Renal cortex interstitium (tissue), 11 donors: ENCODE results near the gene CARD10. TPM values are rescaled to one million over a fixed set of nuclear protein-coding genes. Genes with fewer than 3 reads are reported as not detected.
A peak's percentile ranks its signal among the peaks of the same experiment; 100 is the strongest.

Experiments
- DNase-seq, 11 donors: peaks; one replicate each; pipeline ENCODE4 v3.0.0-alpha.2; 2013; ENCODE audit warnings: low read depth in 9 of 11, low spot score in 4 of 11; ENCODE audit errors: extremely low read depth in 1 of 11
- polyA plus RNA-seq, 3 donors: library from polyadenylated mRNA; unstranded; fragments of 120-200 nt; gene quantifications; one replicate each; pipeline ENCODE4 v1.2.1, GENCODE V29; 2013; ENCODE audit not compliant: insufficient read length in 3 of 3

The CARD10 gene
- polyA plus RNA-seq, 3 donors, result 20.6 to 26.1 (median 23.2) TPM

DNA sequence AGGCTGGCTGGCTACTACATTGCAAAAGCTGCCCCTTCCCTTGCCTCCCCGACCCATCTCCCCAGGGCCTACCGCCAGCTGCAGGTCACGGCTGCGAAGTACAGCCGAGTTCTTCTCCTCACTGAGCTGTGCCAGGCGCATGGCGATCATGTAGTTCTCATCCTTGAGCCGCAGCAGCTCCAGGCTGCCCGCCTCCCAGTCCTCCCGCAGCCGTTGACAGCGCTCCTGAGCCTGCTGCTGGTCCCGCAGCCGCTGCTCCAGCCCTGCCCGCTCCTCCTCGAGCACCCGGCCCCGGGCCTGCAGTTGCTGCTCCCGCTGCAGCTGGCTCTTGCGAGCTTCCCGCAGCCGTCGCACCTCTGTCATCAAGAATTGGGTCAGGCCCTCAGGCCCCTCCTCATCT, 3.3 kb downstream of the CARD10 start:
- no peak for DNase-seq

GRCh38 chr22:37514526-37515051, 4.6 kb downstream of the CARD10 start:
- DNase-seq, result no peak

GRCh38 chr22:37511395-37512104, 7.7 kb downstream of the CARD10 start:
- DNase-seq, result no peak

GRCh38 chr22:37510091-37510490, 9.1 kb downstream of the CARD10 start:
- no peak for DNase-seq

DNA sequence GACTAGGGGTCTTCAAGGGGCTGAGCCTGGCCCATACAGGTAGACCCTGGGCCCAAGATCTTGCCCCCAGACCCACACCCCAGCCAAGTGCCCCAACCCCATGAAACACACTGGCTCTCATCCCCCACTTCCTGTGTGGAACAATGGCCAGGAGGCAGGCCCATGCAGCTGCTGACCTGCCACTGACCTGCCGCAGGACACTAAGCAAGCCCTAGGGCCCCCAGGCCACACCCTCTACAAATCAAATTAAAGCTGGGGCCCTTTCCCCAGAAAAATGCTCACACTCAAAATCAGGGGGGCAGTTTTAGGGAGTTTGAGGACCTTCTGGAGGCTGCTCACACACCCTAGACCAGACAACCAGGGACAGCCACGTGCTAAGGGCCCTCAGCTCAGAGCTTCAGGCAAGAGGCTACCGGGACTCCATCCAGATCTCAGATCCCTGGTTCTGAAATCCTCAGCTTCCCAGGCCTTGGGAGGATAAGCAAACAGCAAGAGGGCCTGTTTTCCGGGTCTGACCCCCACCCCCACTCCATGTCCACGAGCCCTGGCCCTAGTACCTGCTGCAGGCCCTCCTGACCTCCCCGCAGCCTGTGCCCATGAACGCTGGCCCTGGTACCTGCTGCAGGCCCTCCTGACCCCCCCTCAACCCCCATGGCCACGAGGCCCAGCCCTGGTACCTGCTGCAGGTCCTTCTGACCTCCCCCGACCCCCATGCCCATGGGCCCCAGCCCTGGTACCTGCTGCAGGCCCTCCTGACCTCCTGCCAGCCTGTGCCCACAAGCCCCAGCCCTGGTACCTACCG, 10.0 kb downstream of the CARD10 start:
- DNase-seq, result no peak

DNA sequence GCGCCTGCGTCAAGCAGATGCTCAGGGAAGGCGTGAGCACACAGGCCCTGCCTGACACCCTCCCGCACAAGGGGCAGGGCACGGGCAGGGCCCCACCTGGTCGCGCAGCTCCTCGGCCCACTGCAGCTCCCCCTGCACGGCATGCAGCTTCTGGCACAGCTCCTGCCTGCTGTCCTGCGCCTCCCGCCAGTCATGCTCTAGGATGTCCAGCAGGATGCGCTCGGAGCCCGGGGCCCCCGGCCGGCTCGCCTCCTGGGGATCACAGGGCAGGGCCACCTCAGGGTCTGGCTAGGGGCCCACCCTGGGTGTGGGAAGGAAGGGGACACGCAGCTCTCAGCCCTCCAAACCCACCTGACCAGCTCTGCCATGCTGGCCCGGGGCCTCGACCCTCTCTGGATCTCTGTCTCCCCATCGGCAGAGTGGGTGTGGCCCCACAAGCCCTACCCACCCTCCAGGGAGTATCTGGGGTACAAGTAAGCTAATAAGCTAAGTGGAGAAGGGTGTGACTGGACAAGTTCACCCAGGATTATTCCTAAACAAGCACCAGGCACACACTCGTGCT, 10.7 kb downstream of the CARD10 start:
- no peak for DNase-seq

- no peak for DNase-seq
Observed at GRCh38 chr22:37507731-37508130, 11.5 kb downstream of the CARD10 start.

- no peak for DNase-seq
Observed at GRCh38 chr22:37505989-37506388, 13.2 kb downstream of the CARD10 start.

DNA sequence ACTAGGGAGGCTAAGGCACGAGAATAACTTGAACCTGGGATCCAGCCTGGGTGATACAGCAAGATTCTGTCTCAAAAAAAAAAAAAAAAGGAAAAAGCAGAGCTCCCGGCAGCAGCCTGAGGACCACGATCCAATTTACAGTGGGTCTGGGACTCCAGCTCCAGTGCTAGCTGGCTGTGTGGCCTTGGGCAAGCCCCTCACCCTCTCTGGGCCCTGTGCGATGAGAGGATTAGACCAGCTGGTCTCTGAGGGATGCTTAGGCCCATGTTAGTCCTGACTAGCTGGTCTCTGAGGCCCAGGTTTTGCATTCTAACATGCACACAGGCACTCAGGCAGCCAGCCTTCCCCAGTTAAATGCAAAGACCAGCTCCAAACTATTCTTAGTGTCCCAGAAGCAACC, 13.7 kb downstream of the CARD10 start:
- no peak for DNase-seq

- DNase-seq, result no peak
Observed at GRCh38 chr22:37504964-37505363, 14.3 kb downstream of the CARD10 start.

DNA sequence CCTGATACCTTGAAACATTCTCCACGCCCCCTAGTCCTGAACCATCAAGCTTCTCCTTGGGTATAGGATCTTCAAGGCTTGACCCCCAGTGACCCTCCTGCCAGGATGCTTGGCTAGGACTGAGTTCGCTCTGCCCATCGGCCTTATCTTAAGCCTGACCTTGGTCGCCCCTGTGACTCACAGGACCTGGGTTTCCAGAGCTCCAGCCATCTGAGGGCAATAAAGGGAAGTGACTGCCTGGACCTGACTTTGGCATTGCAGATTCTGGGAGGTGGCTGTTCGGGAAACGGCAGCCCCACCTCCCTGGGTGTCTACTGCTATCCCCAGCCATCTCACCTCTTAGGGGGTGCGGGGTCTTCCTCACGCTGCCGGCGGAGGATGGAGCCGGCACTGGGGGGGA, 15.4 kb downstream of the CARD10 start:
- no peak for DNase-seq

GRCh38 chr22:37503183-37503683, 16.0 kb downstream of the CARD10 start:
- no peak for DNase-seq

DNA sequence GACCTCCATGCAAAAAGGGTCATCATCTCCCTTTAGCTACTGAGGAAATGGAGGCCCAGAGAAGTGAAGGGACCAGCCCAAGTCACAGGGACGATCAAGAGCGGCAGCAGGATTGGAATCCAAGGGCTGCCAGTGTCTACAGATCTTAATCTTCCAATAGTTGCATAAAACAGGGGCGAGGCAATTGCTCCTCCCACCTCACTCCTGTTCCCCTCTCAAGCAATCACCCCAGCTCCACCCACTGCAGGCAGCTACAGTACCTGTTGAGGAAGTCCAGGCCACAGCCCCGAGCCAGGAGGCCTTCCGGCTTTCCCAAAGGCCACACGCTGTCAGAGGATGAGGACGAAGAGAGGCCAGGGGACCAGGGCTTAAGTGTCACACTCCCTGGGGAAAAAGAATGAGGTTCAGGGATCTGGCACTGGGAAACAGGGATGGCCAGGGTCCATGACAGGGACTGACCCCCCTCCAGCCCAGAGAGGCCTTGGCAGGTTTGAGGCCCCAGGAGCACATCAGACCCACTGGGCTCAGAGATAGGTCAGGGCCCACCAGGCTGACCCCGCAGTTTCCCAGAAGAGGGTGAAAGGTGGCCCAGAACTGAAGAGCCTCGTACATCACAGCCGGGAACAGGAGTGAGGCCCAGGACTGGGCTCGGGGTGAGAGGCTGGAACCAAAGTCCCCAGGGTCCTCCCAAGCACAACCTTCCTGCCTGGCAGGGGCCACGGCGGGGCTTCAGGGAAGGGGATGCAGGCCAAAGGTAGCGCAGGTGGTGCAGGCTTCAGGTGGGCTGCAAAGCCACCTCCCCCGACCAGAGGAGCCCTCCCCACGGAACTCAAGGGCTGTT, 16.7 kb downstream of the CARD10 start:
- DNase-seq, result no peak

DNA sequence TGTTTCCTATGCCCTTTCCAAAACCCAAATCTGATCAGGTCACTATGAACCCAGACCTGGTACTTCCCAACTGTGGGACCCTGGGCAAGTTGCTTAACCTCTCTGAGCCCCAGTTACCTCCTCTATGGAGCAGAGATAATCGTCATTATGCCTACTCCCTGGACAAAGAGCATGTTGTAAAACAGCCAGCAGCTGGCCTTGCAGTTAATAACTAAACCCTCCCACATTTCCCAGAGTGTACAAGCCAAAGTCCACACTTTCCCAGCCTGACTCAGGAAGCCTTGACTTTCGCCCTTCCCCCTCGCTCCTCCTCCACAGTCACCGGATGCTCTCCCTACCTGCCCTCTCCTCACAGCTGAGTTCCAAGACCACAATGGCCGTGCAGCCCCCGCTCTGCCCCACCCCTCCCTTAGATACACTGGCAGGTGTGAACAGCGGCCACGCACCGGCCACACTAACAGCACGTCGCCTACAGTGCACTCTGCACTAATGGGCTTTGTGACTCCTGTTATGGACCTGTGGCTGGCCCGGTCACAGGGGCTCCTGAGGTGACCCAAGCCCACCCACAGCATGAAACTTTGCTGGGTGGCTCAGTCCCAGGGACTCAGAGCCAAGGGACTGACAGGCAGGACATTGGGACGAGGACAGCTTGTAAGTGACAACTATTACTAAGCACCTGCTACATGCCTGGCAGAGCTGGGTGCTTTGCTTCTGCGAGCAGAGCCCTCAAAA, 17.4 kb downstream of the CARD10 start:
- peak; percentile 81 to 96 (median 88) for DNase-seq

- DNase-seq, result no peak
Observed at GRCh38 chr22:37500745-37501609, 18.2 kb downstream of the CARD10 start.

DNA sequence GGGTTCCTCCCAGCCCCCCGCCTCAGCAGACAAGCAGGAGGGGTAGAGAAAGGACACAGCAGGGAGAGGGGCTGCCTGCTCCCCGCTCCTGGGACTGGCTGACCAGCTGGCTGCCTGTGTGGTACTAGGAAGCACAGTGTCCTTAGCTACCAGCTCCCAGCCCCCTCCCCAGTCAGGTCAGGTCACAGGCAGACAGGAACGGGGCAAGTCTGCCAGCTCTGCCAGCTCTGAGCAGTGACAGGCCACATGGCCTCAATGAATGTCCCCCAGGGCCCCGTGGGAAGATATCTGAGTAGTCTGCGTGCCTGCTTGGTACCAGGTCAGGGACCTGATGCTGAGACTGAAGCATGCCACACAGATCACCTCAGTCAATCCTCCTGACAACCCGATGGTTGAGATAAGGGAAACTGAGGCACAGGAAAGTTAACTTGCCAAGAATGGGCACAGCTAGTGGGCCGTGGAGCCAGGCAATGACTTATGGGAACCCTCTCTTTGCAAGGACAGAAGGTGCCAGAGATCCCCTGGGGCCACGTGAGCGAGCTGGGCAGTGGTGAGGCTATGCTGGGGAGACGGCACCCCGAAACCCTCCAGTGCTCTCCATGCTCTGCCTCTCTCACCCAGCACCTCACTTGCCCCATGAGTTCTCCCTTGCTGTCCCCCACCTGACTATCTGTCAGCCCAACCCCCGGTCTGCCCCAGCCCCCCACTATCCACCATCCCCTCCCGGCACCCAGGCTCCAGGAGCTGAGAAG, 19.2 kb downstream of the CARD10 start:
- no peak for DNase-seq
